ENCODE results near the gene PRUNE2.

GRCh38 chr9:76803083-76803482 lies 102.8 kb downstream of the PRUNE2 start:
- TF ChIP-seq CTCF (IDR thresholded peaks at IDR 0.05) = no peak
- TF ChIP-seq POLR2A (IDR thresholded peaks at IDR 0.05) = no peak
